Colonic mucosa (tissue), 4 donors: ENCODE data around the gene SNRNP70. TPM values are rescaled to one million over a fixed set of nuclear protein-coding genes. Genes with fewer than 3 reads are reported as not detected.

ENCODE experiments used
- DNase-seq: peaks from one replicate; pipeline ENCODE4 v3.0.0-alpha.2; 2020
- H3K27ac ChIP-seq: fragments of 200-600 bp; one replicate; pipeline ENCODE4 v1.8.0; 2021
- H3K27me3 ChIP-seq: fragments of 200-600 bp; one replicate; pipeline ENCODE4 v1.8.0; 2021
- H3K36me3 ChIP-seq: fragments of 200-600 bp; one replicate; pipeline ENCODE4 v1.8.0; 2021
- H3K4me1 ChIP-seq: fragments of 200-600 bp; one replicate; pipeline ENCODE4 v1.8.0; 2021; ENCODE audit warnings: mild to moderate bottlenecking
- H3K4me3 ChIP-seq: fragments of 200-600 bp; one replicate; pipeline ENCODE4 v1.8.0; 2021
- H3K9ac ChIP-seq, 2 donors: one replicate each; pipeline ENCODE4 v1.7.0; 2013; ENCODE audit warnings: control low read depth in 2 of 2, low read depth in 2 of 2, low read length in 2 of 2
- H3K9me3 ChIP-seq: fragments of 200-600 bp; one replicate; pipeline ENCODE4 v1.8.0; 2021
- intact Hi-C: fragments of 100-400 bp; cut with DNase I; formaldehyde crosslinking; loops from one replicate; pipeline ENCODE4 v1.14.1; 2022
- total RNA-seq, 2 donors: library from RNA; stranded (reverse); fragmentation: NEBNext Ultra II Directional in 1 of 2; extraction: Animal tissue kit (Norgen Biotek cat#: 25700) in 1 of 2; gene quantifications; one replicate each; pipeline ENCODE4 v1.2.1, GENCODE V29; 2021
- TF ChIP-seq, protein P1 (sequence below): fragments of 200-600 bp; IDR thresholded peaks from one replicate; pipeline ENCODE4 v1.8.0; 2022; ENCODE audit warnings: antibody characterized with exemption, mild to moderate bottlenecking
- donor health status: healthy.
- donor health status: DM: no; HTN: no; CAD: no.
- donor health status: DM: no; HTN: no; CAD: no.

Gene SNRNP70
- total RNA-seq, 2 donors from 2014 or later: 124 to 204 TPM

DNA sequence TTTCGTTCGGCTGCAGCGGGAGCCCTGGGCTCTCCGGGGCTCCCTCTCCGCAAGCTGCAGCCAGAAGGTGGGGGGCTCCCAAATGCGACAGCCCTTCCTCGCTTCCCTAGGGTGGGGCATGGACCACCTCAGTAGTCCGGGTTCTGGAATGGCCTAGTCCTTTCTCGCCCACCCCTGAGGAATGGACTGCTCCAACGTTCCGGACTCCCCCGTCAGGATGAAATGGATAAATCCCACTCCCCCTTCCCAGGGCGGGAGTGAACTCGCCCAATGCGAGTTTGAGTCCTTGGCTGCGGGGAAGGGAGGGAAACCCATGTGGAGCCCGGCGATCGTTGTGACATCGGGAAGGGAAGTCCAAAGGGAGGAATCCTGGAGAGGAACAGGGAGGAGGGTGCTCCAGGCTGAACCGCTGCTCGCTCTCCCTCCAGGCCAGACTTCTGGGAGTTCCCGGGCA is 64.4 kb downstream of the SNRNP70 start:
- intact Hi-C loops: loop anchor here (5.0 kb wide), 2 partner anchors 52 to 53 kb away; no protein-coding TSS in a partner anchor
- Histone ChIP-seq H3K4me3 (peak overlapping the region; percentile 58), H3K27ac (peak overlapping the region; percentile 92), H3K9me3 (no peaks in the 10 kb centered on the region), H3K36me3 (no peaks in the 10 kb centered on the region), H3K27me3 (no peaks in the 10 kb centered on the region), H3K4me1 (no peaks in the 10 kb centered on the region), H3K9ac (peak overlapping the region; percentile 78 to 100)
- TF ChIP-seq, protein P1, sequence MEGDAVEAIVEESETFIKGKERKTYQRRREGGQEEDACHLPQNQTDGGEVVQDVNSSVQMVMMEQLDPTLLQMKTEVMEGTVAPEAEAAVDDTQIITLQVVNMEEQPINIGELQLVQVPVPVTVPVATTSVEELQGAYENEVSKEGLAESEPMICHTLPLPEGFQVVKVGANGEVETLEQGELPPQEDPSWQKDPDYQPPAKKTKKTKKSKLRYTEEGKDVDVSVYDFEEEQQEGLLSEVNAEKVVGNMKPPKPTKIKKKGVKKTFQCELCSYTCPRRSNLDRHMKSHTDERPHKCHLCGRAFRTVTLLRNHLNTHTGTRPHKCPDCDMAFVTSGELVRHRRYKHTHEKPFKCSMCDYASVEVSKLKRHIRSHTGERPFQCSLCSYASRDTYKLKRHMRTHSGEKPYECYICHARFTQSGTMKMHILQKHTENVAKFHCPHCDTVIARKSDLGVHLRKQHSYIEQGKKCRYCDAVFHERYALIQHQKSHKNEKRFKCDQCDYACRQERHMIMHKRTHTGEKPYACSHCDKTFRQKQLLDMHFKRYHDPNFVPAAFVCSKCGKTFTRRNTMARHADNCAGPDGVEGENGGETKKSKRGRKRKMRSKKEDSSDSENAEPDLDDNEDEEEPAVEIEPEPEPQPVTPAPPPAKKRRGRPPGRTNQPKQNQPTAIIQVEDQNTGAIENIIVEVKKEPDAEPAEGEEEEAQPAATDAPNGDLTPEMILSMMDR: no peak
- peak; percentile 70 for DNase-seq

DNA sequence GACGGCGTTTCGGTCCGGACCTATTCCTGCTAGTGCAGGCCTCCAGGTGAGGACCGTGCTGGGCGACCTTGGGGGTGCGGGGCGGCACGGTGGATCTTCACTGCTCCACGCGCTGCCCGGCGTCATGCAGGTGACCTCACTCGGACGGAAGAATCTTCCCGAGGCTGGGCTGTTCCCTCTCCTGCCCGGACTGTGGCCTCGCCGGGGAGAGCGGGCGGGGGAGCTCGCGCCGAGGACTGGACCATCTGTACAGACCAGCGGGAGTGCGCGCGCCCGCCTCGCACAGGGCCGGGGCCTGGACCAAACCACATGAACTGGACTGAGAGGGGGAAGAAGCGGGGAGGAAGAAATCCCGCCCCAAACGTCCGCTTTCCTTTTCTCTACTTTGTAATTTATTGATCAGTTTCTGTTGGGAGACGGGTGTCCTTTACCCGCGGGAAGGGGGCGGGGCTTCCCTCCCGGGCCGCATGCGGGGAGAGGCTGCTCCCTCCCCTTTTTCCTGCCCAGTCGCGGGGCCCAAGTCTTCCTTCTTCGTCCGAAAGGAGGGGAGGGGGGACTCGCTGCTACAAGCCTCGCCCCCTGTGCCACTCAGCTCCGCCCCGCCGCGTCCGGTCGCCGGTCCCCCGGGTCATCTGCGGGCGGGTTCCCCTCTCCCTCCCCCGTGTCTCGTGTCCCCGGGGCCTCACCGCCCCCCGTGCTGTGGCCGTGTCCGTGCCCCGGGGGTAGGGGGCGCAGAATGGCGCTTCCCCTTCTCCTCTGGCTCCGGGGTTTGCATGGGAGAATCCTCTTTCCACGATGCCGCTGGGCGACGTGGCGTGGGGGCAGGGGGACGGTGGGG is 65.1 kb downstream of the SNRNP70 start:
- H3K27me3 ChIP-seq: no peaks in the 10 kb centered on the region
- H3K4me1 ChIP-seq: no peaks in the 10 kb centered on the region
- peak overlapping the region; percentile 78 to 100 for H3K9ac ChIP-seq
- peak overlapping the region; percentile 58 for H3K4me3 ChIP-seq
- DNase-seq: peak; percentile 94
- H3K27ac ChIP-seq: peak overlapping the region; percentile 92
- TF ChIP-seq, protein P1: no peak
- no peaks in the 10 kb centered on the region for H3K36me3 ChIP-seq
- H3K9me3 ChIP-seq: no peaks in the 10 kb centered on the region
- intact Hi-C loops: no loop called here

DNA sequence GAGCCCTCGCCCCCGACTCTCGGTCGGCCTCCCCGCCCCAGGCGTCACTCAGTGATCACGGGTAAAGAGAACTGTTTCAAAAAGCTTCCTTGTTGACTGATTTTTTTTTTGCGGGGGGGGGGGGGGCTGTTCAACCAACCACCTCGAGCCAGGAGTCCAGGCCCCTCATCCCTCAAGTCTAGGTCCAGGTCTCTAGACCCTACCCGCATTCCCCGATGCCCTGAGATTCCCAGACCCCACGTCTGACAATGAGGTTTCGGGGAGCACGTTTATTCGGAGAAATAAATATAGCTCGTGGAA is 65.6 kb downstream of the SNRNP70 start:
- Histone ChIP-seq H3K27ac (peak overlapping the region; percentile 92), H3K9me3 (no peaks in the 10 kb centered on the region), H3K27me3 (no peaks in the 10 kb centered on the region), H3K4me1 (no peaks in the 10 kb centered on the region), H3K9ac (peak overlapping the region; percentile 78 to 100), H3K36me3 (no peaks in the 10 kb centered on the region), H3K4me3 (peak overlapping the region; percentile 58)
- TF ChIP-seq, protein P1: no peak
- intact Hi-C loops: no loop called here
- no peak for DNase-seq

DNA sequence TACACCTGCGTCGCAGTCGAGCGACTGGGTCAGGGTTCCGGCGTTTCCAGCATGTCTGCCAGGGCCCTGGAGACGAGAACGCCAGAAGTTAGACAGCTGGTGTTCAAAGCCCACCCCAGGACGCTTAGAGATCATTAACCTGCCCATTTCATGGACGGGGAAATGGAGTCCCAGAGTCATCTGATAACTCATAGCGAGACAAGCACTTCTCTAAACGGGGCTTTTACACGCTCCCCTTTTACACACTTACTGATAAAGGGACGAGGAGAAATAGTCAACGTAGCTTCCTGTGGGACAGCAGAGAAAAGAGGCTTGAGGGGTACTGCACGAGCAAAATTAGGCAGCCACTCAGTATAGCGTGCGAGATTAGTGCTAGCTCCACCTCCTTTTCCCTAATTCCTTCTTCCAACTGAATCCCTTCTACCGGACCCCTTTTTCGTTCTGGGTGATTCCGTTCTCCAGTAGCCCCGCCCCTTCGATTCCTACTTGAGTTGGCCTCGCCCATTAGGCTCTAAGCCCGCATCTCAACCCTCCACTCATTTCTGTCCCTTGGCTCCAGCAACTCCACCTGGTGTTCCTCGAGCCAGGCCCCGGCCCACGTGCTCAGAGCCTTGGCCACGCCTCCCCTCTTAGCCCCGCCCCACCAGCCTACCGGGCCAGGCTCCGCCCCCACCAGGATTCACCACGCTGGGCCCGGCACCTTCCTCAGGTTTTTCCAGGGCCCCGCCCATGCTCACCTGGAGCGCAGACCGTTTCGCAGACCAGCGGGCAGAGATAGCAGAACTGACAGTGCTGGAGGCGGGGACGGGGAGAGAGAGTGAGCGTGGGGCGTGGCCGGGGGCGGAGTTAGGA is 66.2 kb downstream of the SNRNP70 start:
- TF ChIP-seq, protein P1: no peak
- Histone ChIP-seq H3K27me3 (no peaks in the 10 kb centered on the region), H3K27ac (peak overlapping the region; percentile 92), H3K9ac (peak overlapping the region in 1 of 2 donors; percentile 100), H3K4me3 (peak overlapping the region; percentile 58), H3K36me3 (no peaks in the 10 kb centered on the region), H3K4me1 (no peaks in the 10 kb centered on the region), H3K9me3 (no peaks in the 10 kb centered on the region)
- DNase-seq: peak; percentile 98
- intact Hi-C loops: no loop called here

DNA sequence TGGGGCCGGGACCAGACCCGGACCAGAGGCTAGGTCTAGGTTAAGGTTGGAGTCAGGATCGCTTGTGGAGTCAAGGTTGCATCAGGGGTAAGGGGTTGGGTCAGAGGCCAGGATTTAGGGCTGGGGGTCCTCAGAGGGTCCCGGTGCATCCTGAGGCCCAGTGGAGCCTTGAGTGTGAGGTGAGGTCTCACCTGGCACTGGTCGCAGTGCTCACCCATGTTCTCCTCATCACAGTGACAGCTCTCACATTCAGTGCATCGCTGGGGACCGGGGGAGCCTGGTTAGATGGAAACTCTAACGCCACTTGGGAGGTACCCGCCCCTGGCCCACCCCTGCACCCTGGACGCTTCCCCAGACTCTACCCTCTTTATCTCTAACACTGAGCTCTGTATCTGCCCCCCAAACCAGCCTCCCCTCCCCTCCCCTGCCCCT is 66.9 kb downstream of the SNRNP70 start:
- Histone ChIP-seq H3K9me3 (no peaks in the 10 kb centered on the region), H3K4me1 (no peaks in the 10 kb centered on the region), H3K4me3 (no peak overlapping the region), H3K36me3 (no peaks in the 10 kb centered on the region), H3K27ac (peak overlapping the region; percentile 92), H3K9ac (no peak overlapping the region), H3K27me3 (no peaks in the 10 kb centered on the region)
- no peak for DNase-seq
- TF ChIP-seq, protein P1: no peak
- intact Hi-C loops: no loop called here
